Brain microvascular endothelial cell (primary cell): ENCODE measurements around the gene ALKBH1.
A peak's percentile ranks its signal among the peaks of the same experiment; 100 is the strongest.

Source experiments
- DNase-seq: peaks from one replicate; pipeline ENCODE4 v3.0.0-alpha.2; 2020
- H3K27ac ChIP-seq: fragments of 250-450 bp; sonication (Bioruptor Pico); 2 replicates; pipeline ENCODE4 v1.5.1; 2020; ENCODE audit warnings: mild to moderate bottlenecking, moderate library complexity
- H3K27me3 ChIP-seq: fragments of 250-450 bp; sonication (Bioruptor Pico); replicated peaks from 2 replicates; pipeline ENCODE4 v1.5.1; 2020; ENCODE audit warnings: mild to moderate bottlenecking
- H3K36me3 ChIP-seq: fragments of 250-450 bp; sonication (Bioruptor Pico); replicated peaks from 2 replicates; pipeline ENCODE4 v1.5.1; 2020; ENCODE audit warnings: mild to moderate bottlenecking
- H3K4me3 ChIP-seq: 2 replicates; pipeline ENCODE4 v1.5.1; 2011; ENCODE audit warnings: low read depth, mild to moderate bottlenecking, control low read depth, low read length, moderate library complexity
- in situ Hi-C: cut with HindIII; loops from 2 replicates; pipeline ENCODE4 v1.10.0; 2017; ENCODE audit warnings: low sequenced_read_pairs, low pct_ligation_motif_present
- TF ChIP-seq, protein P1 (sequence below): IDR thresholded peaks from 2 replicates; pipeline ENCODE4 v1.5.1; 2011; ENCODE audit warnings: low read depth, mild to moderate bottlenecking, moderate library complexity, low read length, control low read depth, inconsistent platforms; ENCODE audit errors: missing control alignments

The ALKBH1 gene

GRCh38 chr14:77714926-77715325 lies 7.1 kb upstream of the ALKBH1 start:
- Histone ChIP-seq H3K36me3 (peaks cover 64% of the 10 kb centered on the region), H3K4me3 (no peak overlapping the region), H3K27ac (no peak overlapping the region), H3K27me3 (no peaks in the 10 kb centered on the region)
- TF ChIP-seq, protein P1, sequence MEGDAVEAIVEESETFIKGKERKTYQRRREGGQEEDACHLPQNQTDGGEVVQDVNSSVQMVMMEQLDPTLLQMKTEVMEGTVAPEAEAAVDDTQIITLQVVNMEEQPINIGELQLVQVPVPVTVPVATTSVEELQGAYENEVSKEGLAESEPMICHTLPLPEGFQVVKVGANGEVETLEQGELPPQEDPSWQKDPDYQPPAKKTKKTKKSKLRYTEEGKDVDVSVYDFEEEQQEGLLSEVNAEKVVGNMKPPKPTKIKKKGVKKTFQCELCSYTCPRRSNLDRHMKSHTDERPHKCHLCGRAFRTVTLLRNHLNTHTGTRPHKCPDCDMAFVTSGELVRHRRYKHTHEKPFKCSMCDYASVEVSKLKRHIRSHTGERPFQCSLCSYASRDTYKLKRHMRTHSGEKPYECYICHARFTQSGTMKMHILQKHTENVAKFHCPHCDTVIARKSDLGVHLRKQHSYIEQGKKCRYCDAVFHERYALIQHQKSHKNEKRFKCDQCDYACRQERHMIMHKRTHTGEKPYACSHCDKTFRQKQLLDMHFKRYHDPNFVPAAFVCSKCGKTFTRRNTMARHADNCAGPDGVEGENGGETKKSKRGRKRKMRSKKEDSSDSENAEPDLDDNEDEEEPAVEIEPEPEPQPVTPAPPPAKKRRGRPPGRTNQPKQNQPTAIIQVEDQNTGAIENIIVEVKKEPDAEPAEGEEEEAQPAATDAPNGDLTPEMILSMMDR: no peak
- DNase-seq: no peak
- in situ Hi-C loops: no loop called here

- in situ Hi-C loops: no loop called here
- Histone ChIP-seq H3K36me3 (peaks cover 27% of the 10 kb centered on the region), H3K27ac (no peak overlapping the region), H3K27me3 (no peaks in the 10 kb centered on the region), H3K4me3 (no peak overlapping the region)
- no peak for DNase-seq
- TF ChIP-seq, protein P1: no peak
These were observed 2.5 kb upstream of the ALKBH1 start for GRCh38 chr14:77710364-77710763.

- in situ Hi-C loops: no loop called here
- Histone ChIP-seq H3K36me3 (peaks cover 23% of the 10 kb centered on the region), H3K4me3 (peak overlapping the region; percentile 98), H3K27me3 (no peaks in the 10 kb centered on the region), H3K27ac (no peak overlapping the region)
- no peak for DNase-seq
- TF ChIP-seq, protein P1: no peak
These were observed 1.6 kb upstream of the ALKBH1 start for GRCh38 chr14:77709412-77709811.

DNA sequence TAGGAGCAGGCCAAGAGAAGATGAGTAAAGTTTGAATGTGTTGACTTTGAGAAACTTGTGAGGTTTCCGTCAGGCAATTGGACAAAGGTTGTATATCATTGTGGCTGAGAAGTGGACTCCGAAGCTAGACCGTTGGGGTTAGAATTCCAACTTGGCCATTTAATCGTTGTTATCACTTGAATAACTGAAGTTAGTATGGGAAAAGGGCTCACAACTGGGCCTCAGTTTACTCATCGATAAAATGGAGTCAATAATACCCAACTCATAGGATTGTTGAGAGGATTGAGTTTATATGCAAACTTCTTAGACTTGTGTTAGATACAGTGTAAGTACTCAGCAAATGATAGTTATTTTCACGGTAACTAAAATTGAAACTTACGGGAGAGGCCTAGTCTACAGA lies 926 bp upstream of the ALKBH1 start:
- TF ChIP-seq, protein P1: no peak
- Histone ChIP-seq H3K27ac (no peak overlapping the region), H3K27me3 (no peaks in the 10 kb centered on the region), H3K36me3 (peaks cover 20% of the 10 kb centered on the region), H3K4me3 (peak overlapping the region; percentile 98)
- in situ Hi-C loops: no loop called here
- DNase-seq: no peak

GRCh38 chr14:77707355-77707723 lies 484 bp downstream of the ALKBH1 start:
- in situ Hi-C loops: no loop called here
- Histone ChIP-seq H3K36me3 (peaks cover 19% of the 10 kb centered on the region), H3K27ac (peak overlapping the region; percentile 38), H3K27me3 (no peaks in the 10 kb centered on the region), H3K4me3 (peak overlapping the region; percentile 98)
- peak; percentile 24 for DNase-seq
- TF ChIP-seq, protein P1: peak; percentile 65

DNA sequence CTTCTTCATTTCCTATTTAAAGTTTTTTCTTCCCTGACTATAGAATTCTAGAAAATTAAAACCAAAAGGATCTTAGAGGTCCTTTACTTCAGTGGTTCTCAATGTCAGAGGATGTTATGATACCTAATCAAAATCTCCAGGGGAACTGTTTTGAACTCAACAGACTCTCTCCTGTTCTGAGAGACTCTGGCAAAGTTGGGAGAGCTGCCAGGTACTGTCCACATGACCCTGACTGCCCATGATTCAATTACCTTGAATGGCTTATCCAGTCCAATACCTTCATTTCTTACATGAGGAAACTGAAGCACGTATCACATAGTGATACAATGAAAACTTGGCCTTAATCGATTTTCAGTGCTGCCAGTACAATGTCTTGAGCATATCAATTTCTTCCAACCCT lies 16.6 kb downstream of the ALKBH1 start:
- Histone ChIP-seq H3K27me3 (no peaks in the 10 kb centered on the region), H3K4me3 (no peak overlapping the region), H3K36me3 (peaks cover 8% of the 10 kb centered on the region), H3K27ac (no peak overlapping the region)
- TF ChIP-seq, protein P1: no peak
- in situ Hi-C loops: no loop called here
- DNase-seq: no peak
